ENCODE measurements around the gene SLC8A2.

The SLC8A2 gene

DNA sequence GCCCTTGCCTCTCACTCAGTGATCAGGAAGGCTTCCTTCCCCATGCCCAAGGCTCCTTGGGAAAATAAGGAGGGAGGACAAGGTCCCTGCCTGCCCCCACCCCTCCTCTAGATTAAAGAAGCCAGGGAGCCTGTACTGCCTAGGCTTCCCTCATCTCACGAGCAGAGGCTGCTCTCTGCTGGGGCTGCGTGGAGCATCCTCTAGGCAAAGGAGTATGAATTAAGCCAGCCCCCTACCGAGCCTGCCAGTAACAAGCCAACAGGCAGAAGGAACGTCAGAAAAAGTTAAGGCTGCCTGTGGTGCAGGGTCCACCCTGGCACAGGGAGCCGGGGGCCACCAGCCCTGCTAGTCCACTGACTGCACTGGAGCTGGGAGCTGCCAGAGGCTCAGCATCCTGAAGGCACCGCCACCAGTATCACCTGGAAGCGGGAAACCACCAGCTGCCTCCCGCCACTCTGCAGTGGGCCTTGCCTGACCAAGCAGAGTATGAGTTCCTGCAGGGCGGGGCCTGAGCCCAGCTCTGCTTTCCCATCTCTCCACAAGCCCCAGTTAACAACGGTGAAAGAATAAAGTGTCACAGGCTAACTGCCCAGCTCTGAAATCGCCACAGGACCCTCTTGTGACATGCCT is 36.3 kb upstream of the SLC8A2 start:
- Histone ChIP-seq H3K4me1 (ENCODE audit: control insufficient read depth, low read length) (peaks cover 10% of the 10 kb centered on the region), H3K9me3 (ENCODE audit: control insufficient read depth, insufficient read depth, low read length) (no peaks in the 10 kb centered on the region), H4K20me1 (ENCODE audit: control insufficient read depth, insufficient read depth, low read depth, low read length) (peaks cover 4% of the 10 kb centered on the region), H3K36me3 (ENCODE audit: control insufficient read depth, low read length) (peaks cover 17% of the 10 kb centered on the region), H3F3A (ENCODE audit: control insufficient read depth, insufficient read depth) (no peaks in the 10 kb centered on the region), H3K27me3 (ENCODE audit: control insufficient read depth, low read length) (no peaks in the 10 kb centered on the region), H3K79me2 (ENCODE audit: control insufficient read depth, low read length) (peaks cover 73% of the 10 kb centered on the region), H3K27ac (ENCODE audit: low read depth, low read length) (no peak overlapping the region), H3K4me2 (ENCODE audit: low read length) (no peak overlapping the region), H3K9me2 (replicated peaks; ENCODE audit: control insufficient read depth, low read length) (no peaks in the 10 kb centered on the region), H3K4me3 (ENCODE audit: low read length) (no peak overlapping the region)
- TF ChIP-seq EZH2phosphoT487 (IDR thresholded peaks at IDR 0.05; ENCODE audit: borderline replicate concordance, low read length), result no peak
- TF ChIP-seq, protein P1, sequence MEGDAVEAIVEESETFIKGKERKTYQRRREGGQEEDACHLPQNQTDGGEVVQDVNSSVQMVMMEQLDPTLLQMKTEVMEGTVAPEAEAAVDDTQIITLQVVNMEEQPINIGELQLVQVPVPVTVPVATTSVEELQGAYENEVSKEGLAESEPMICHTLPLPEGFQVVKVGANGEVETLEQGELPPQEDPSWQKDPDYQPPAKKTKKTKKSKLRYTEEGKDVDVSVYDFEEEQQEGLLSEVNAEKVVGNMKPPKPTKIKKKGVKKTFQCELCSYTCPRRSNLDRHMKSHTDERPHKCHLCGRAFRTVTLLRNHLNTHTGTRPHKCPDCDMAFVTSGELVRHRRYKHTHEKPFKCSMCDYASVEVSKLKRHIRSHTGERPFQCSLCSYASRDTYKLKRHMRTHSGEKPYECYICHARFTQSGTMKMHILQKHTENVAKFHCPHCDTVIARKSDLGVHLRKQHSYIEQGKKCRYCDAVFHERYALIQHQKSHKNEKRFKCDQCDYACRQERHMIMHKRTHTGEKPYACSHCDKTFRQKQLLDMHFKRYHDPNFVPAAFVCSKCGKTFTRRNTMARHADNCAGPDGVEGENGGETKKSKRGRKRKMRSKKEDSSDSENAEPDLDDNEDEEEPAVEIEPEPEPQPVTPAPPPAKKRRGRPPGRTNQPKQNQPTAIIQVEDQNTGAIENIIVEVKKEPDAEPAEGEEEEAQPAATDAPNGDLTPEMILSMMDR (IDR thresholded peaks at IDR 0.05; ENCODE audit: low read depth, low read length, poor library complexity, severe bottlenecking), result no peak

DNA sequence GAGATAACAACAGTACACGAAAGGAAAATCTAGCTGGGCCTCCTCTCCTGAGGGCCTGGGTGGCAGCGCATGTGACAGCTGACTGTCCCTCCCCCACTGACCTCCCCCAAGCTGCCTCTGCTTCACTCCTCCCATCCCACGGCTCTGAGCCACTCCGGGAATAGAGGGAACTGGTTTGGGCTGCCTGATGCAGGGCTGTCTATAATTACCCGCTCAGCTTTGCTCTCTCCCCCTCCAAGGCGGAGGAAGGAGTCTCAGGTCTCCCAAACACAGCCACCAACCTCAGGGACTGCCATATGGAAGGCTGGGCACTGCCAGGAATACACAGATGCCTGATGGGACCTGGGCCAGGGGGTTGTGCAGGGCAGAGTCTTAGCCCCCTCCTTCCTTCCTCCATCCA is 35.3 kb upstream of the SLC8A2 start:
- Histone ChIP-seq H3K4me2 (ENCODE audit: low read length) (no peak overlapping the region), H4K20me1 (ENCODE audit: control insufficient read depth, insufficient read depth, low read depth, low read length) (no peaks in the 10 kb centered on the region; the same call in 1 of the 2 replicates), H3K79me2 (ENCODE audit: control insufficient read depth, low read length) (peaks cover 63% of the 10 kb centered on the region), H3K27me3 (ENCODE audit: control insufficient read depth, low read length) (no peaks in the 10 kb centered on the region), H3K4me3 (ENCODE audit: low read length) (no peak overlapping the region), H3K9me3 (ENCODE audit: control insufficient read depth, insufficient read depth, low read length) (no peaks in the 10 kb centered on the region), H3K27ac (ENCODE audit: low read depth, low read length) (no peak overlapping the region), H3F3A (ENCODE audit: control insufficient read depth, insufficient read depth) (no peaks in the 10 kb centered on the region), H3K4me1 (ENCODE audit: control insufficient read depth, low read length) (no peaks in the 10 kb centered on the region), H3K36me3 (ENCODE audit: control insufficient read depth, low read length) (peaks cover 24% of the 10 kb centered on the region), H3K9me2 (replicated peaks; ENCODE audit: control insufficient read depth, low read length) (no peaks in the 10 kb centered on the region)
- no peak for TF ChIP-seq EZH2phosphoT487 (IDR thresholded peaks at IDR 0.05; ENCODE audit: borderline replicate concordance, low read length)
- TF ChIP-seq, protein P1 (IDR thresholded peaks at IDR 0.05; ENCODE audit: low read depth, low read length, poor library complexity, severe bottlenecking), result no peak

DNA sequence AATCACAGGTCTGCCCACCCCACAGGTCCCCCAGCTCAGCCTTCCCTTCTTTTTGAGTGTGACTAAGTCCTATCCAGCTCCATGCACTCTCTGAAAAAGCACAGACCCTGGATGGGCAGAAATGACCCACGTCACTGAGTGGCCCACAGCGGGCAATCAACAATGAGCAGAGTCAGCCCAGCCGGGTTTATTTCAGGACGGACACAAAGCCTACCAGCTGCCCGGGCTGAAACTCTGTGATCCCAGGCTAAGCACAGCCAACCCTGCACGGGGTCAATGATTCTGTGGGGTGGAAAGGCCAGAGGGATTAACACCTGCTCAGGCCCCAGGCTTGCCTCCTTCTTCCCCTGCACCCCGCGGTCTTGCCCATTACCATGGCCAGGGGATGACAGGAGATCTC is 34.8 kb upstream of the SLC8A2 start:
- H4K20me1 ChIP-seq (ENCODE audit: control insufficient read depth, insufficient read depth, low read depth, low read length), result no peaks in the 10 kb centered on the region; the same call in 1 of the 2 replicates
- no peaks in the 10 kb centered on the region for H3K9me2 ChIP-seq (replicated peaks; ENCODE audit: control insufficient read depth, low read length)
- no peaks in the 10 kb centered on the region for H3F3A ChIP-seq (ENCODE audit: control insufficient read depth, insufficient read depth)
- H3K4me1 ChIP-seq (ENCODE audit: control insufficient read depth, low read length), result no peaks in the 10 kb centered on the region
- peaks cover 57% of the 10 kb centered on the region for H3K79me2 ChIP-seq (ENCODE audit: control insufficient read depth, low read length)
- H3K27ac ChIP-seq (ENCODE audit: low read depth, low read length), result no peak overlapping the region
- TF ChIP-seq EZH2phosphoT487 (IDR thresholded peaks at IDR 0.05; ENCODE audit: borderline replicate concordance, low read length), result no peak
- TF ChIP-seq, protein P1 (IDR thresholded peaks at IDR 0.05; ENCODE audit: low read depth, low read length, poor library complexity, severe bottlenecking), result no peak
- no peak overlapping the region for H3K4me2 ChIP-seq (ENCODE audit: low read length)
- H3K27me3 ChIP-seq (ENCODE audit: control insufficient read depth, low read length), result no peaks in the 10 kb centered on the region
- no peak overlapping the region for H3K4me3 ChIP-seq (ENCODE audit: low read length)
- H3K9me3 ChIP-seq (ENCODE audit: control insufficient read depth, insufficient read depth, low read length), result no peaks in the 10 kb centered on the region
- H3K36me3 ChIP-seq (ENCODE audit: control insufficient read depth, low read length), result peaks cover 24% of the 10 kb centered on the region
